Liver (tissue), 9 donors: Measurements from ENCODE around the gene SVEP1. TPM values are rescaled to one million over a fixed set of nuclear protein-coding genes. Genes with fewer than 3 reads are reported as not detected.
"Not testable (repeated sequence)": the region's sequence is repeated elsewhere in the genome, so short reads cannot be mapped to it uniquely, and the experiment has no call there.

Experiments used
- DNase-seq: peaks from one replicate; pipeline ENCODE4 v3.0.0-alpha.2; 2017; ENCODE audit warnings: low spot score
- H3K27ac ChIP-seq, 2 donors: one replicate each; pipeline ENCODE4 v1.7.0; 2013; ENCODE audit warnings: inconsistent platforms in 2 of 2, low read length in 2 of 2, control low read depth in 1 of 2, low read depth in 1 of 2, mild to moderate bottlenecking in 1 of 2
- H3K27me3 ChIP-seq, 4 donors: one replicate each; pipeline versions ENCODE4 v1.6.1 to v1.7.0; 2013; ENCODE audit warnings: low read length in 3 of 4, inconsistent platforms in 1 of 4, mild to moderate bottlenecking in 1 of 4, moderate library complexity in 1 of 4; ENCODE audit not compliant: control insufficient read depth in 4 of 4, insufficient read depth in 4 of 4
- H3K36me3 ChIP-seq, 4 donors: one replicate each; pipeline versions ENCODE4 v1.6.1 to v1.7.0; 2013; ENCODE audit warnings: low read length in 3 of 4, mild to moderate bottlenecking in 3 of 4, low read depth in 1 of 4, moderate library complexity in 1 of 4; ENCODE audit not compliant: control insufficient read depth in 4 of 4, insufficient read depth in 3 of 4
- H3K4me1 ChIP-seq, 4 donors: one replicate each; pipeline versions ENCODE4 v1.6.1 to v1.7.0; 2013; ENCODE audit warnings: low read length in 3 of 4, mild to moderate bottlenecking in 3 of 4, moderate library complexity in 1 of 4; ENCODE audit not compliant: control insufficient read depth in 4 of 4, insufficient read depth in 4 of 4
- H3K4me3 ChIP-seq, 3 donors: one replicate each; pipeline versions ENCODE4 v1.6.1 to v1.7.0; 2013; ENCODE audit warnings: low read length in 3 of 3, control low read depth in 1 of 3, low read depth in 1 of 3, mild to moderate bottlenecking in 1 of 3
- H3K9ac ChIP-seq, 2 donors: one replicate each; pipeline ENCODE4 v1.7.0; 2013; ENCODE audit warnings: low read length in 2 of 2, mild to moderate bottlenecking in 2 of 2, moderate library complexity in 2 of 2, control low read depth in 1 of 2, low read depth in 1 of 2
- H3K9me3 ChIP-seq, 4 donors: one replicate each; pipeline versions ENCODE4 v1.6.1 to v1.7.0; 2013; ENCODE audit warnings: low read length in 3 of 4; ENCODE audit not compliant: control insufficient read depth in 4 of 4
- CTCF ChIP-seq: fragments of 150-350 bp; IDR thresholded peaks from 2 replicates; pipeline ENCODE4 v1.5.1; 2017; ENCODE audit warnings: improper control_type of control experiment, low read depth, low read length; ENCODE audit not compliant: missing input control
- EGR1 ChIP-seq, 2 donors: IDR thresholded peaks; 2 replicates each; pipeline ENCODE4 v1.6.1; 2016 to 2018; ENCODE audit warnings: antibody characterized with exemption in 2 of 2, low read depth in 2 of 2
- FOXA2 ChIP-seq: IDR thresholded peaks from 2 replicates; pipeline ENCODE4 v1.6.1; 2016; ENCODE audit warnings: antibody characterized with exemption
- GABPA ChIP-seq, 2 donors: IDR thresholded peaks in 1 of 2; conservative IDR thresholded peaks in 1 of 2; 2 replicates each; pipeline ENCODE4 v1.6.1; 2016; ENCODE audit warnings: antibody characterized with exemption in 2 of 2, mild to moderate bottlenecking in 1 of 2, moderate library complexity in 1 of 2
- HNF4A ChIP-seq, 2 donors: conservative IDR thresholded peaks; 2 replicates each; pipeline ENCODE4 v1.6.1; 2016; ENCODE audit warnings: antibody characterized with exemption in 2 of 2, mild to moderate bottlenecking in 2 of 2
- HNF4G ChIP-seq: IDR thresholded peaks from 2 replicates; pipeline ENCODE4 v1.6.1; 2016; ENCODE audit warnings: antibody characterized with exemption
- JUND ChIP-seq, 2 donors: IDR thresholded peaks; 2 replicates each; pipeline ENCODE4 v1.6.1; 2016; ENCODE audit warnings: antibody characterized with exemption in 2 of 2
- NR2F2 ChIP-seq: IDR thresholded peaks from 2 replicates; pipeline ENCODE4 v1.6.1; 2016; ENCODE audit warnings: antibody characterized with exemption
- RAD21 ChIP-seq, 2 donors: IDR thresholded peaks; 2 replicates each; pipeline ENCODE4 v1.6.1; 2016; ENCODE audit warnings: antibody characterized with exemption in 2 of 2, mild to moderate bottlenecking in 2 of 2
- RXRA ChIP-seq, 2 donors: IDR thresholded peaks; 2 replicates each; pipeline ENCODE4 v1.6.1; 2017 to 2018; ENCODE audit warnings: antibody characterized with exemption in 2 of 2, mild to moderate bottlenecking in 1 of 2
- SP1 ChIP-seq: IDR thresholded peaks from 2 replicates; pipeline ENCODE4 v1.6.1; 2018; ENCODE audit warnings: antibody characterized with exemption, mild to moderate bottlenecking
- TAF1 ChIP-seq: conservative IDR thresholded peaks from 2 replicates; pipeline ENCODE4 v1.6.1; 2016; ENCODE audit warnings: antibody characterized with exemption, mild to moderate bottlenecking
- YY1 ChIP-seq: IDR thresholded peaks from 2 replicates; pipeline ENCODE4 v1.6.1; 2016; ENCODE audit warnings: antibody characterized with exemption, mild to moderate bottlenecking
- WGBS: extraction: QIAGEN DNeasy Blood & Tissue Kit; methylation state at CpG from one replicate; pipeline ENCODE4 v1.1.7; 2013; 5-methylcytosine and 5-hydroxymethylcytosine counted together
- polyA plus RNA-seq, 2 donors: library from polyadenylated mRNA; stranded (reverse) in 1 of 2; unstranded in 1 of 2; fragments of 200-250 nt in 1 of 2; fragments of >200 nt in 1 of 2; fragmentation: Nextera tagmentation in 1 of 2; extraction: Ambion mirVana in 1 of 2; gene quantifications; one replicate each; pipeline versions ENCODE4 v1.2.1 to v1.2.3, GENCODE V29; 2013 to 2015
- total RNA-seq, 2 donors: library from RNA; depleted of rRNA; stranded (reverse); fragments of >200 nt; gene quantifications; one replicate each; pipeline ENCODE4 v1.2.3, GENCODE V29; 2014
- TF ChIP-seq, protein P1 (sequence below): IDR thresholded peaks from 2 replicates; pipeline ENCODE4 v1.6.1; 2016; ENCODE audit warnings: antibody characterized with exemption, mild to moderate bottlenecking
- TF ChIP-seq, protein P2 (sequence below): IDR thresholded peaks from 2 replicates; pipeline ENCODE4 v1.6.1; 2016; ENCODE audit warnings: antibody characterized with exemption
- donor health status: healthy.
- donor health status: healthy.
- donor health status: healthy.
- donor health status: healthy.
- donor health status: healthy.

The SVEP1 gene
- total and polyA plus RNA-seq, 4 donors: 0.58 to 7.5 (median 1.8) TPM

DNA sequence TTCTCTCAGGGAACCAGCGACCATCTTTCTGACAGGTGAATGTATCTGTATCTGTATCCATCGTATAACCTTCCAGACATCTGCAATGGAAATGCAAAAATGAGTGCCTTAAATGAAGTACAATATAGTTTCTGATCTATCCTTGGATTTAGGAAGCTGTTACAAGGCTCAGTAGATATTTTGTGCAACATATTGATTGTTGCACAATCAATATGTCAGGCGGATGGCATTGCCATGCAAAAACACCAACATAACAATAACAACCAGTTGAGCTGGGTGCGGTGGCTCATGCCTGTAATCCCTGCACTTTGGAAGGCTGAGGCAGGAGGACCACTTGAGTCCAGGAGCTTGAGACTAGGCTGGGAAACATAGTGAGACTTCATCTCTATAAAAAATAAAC lies 175.1 kb downstream of the SVEP1 start:
- 75% methylated on average over 4 of the region's 4 CpGs for WGBS
- DNase-seq: no peak
- no peak overlapping the region for H3K4me3 ChIP-seq
- no peak for TF ChIP-seq HNF4G
- TF ChIP-seq RAD21 (IDR thresholded peaks at IDR 0.05): no peak
- no peak for TF ChIP-seq JUND (IDR thresholded peaks at IDR 0.05)
- TF ChIP-seq, protein P1, sequence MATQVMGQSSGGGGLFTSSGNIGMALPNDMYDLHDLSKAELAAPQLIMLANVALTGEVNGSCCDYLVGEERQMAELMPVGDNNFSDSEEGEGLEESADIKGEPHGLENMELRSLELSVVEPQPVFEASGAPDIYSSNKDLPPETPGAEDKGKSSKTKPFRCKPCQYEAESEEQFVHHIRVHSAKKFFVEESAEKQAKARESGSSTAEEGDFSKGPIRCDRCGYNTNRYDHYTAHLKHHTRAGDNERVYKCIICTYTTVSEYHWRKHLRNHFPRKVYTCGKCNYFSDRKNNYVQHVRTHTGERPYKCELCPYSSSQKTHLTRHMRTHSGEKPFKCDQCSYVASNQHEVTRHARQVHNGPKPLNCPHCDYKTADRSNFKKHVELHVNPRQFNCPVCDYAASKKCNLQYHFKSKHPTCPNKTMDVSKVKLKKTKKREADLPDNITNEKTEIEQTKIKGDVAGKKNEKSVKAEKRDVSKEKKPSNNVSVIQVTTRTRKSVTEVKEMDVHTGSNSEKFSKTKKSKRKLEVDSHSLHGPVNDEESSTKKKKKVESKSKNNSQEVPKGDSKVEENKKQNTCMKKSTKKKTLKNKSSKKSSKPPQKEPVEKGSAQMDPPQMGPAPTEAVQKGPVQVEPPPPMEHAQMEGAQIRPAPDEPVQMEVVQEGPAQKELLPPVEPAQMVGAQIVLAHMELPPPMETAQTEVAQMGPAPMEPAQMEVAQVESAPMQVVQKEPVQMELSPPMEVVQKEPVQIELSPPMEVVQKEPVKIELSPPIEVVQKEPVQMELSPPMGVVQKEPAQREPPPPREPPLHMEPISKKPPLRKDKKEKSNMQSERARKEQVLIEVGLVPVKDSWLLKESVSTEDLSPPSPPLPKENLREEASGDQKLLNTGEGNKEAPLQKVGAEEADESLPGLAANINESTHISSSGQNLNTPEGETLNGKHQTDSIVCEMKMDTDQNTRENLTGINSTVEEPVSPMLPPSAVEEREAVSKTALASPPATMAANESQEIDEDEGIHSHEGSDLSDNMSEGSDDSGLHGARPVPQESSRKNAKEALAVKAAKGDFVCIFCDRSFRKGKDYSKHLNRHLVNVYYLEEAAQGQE: no peak
- TF ChIP-seq RXRA (IDR thresholded peaks at IDR 0.05): no peak
- TF ChIP-seq NR2F2: no peak
- TF ChIP-seq YY1: no peak
- no peak for TF ChIP-seq GABPA (IDR thresholded peaks at IDR 0.05 in 1 of 2, conservative IDR thresholded peaks at IDR 0.05 in 1 of 2)
- TF ChIP-seq HNF4A (conservative IDR thresholded peaks at IDR 0.05): no peak
- no peak for TF ChIP-seq EGR1 (IDR thresholded peaks at IDR 0.05; ENCODE audit: low read depth in 2 of 2)
- no peak for TF ChIP-seq FOXA2
- TF ChIP-seq SP1: no peak
- TF ChIP-seq, protein P2, sequence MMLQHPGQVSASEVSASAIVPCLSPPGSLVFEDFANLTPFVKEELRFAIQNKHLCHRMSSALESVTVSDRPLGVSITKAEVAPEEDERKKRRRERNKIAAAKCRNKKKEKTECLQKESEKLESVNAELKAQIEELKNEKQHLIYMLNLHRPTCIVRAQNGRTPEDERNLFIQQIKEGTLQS: no peak
- no peak for TF ChIP-seq CTCF
- TF ChIP-seq TAF1: no peak
- H3K36me3 ChIP-seq: peaks cover 0 to 2% (median 0%) of the 10 kb centered on the region in 4 donors
- H3K9me3 ChIP-seq: no peaks in the 10 kb centered on the region
- no peaks in the 10 kb centered on the region for H3K27me3 ChIP-seq
- H3K27ac ChIP-seq: no peak overlapping the region
- no peak overlapping the region for H3K9ac ChIP-seq
- peaks cover 0 to 20% (median 5%) of the 10 kb centered on the region in 4 donors for H3K4me1 ChIP-seq

DNA sequence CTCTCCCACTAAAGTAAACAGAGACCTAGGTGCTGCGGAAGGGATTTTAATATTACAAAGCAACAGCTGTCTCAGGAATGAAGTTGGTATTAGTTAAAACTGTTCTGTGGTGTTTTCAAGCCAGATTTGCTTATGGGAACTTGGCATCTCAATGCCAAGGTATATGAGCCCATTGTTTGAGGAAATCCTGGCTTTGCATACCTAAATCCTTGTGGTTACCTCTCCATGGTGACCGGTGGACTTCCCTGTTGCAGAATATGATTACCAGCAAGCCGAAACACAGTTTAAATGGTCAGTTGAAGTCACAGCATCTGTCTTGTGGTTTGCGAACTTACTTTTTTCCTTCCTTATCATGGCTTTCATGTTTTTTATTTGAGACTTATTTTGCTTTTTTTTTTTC lies 179.6 kb downstream of the SVEP1 start:
- Histone ChIP-seq H3K36me3 (no peaks in the 10 kb centered on the region), H3K4me3 (no peak overlapping the region), H3K27ac (no peak overlapping the region), H3K27me3 (no peaks in the 10 kb centered on the region), H3K9ac (no peak overlapping the region), H3K4me1 (peaks cover 0 to 7% (median 2%) of the 10 kb centered on the region in 4 donors), H3K9me3 (no peaks in the 10 kb centered on the region)
- no peak for DNase-seq
- WGBS: 92% methylated on average over 4 of the region's 4 CpGs
- TF ChIP-seq TAF1: no peak
- no peak for TF ChIP-seq HNF4G
- no peak for TF ChIP-seq CTCF

GRCh38 chr9:110398992-110399391 lies 180.5 kb downstream of the SVEP1 start:
- not testable (repeated sequence) for H3K36me3 ChIP-seq, H3K9me3 ChIP-seq, H3K9ac ChIP-seq, H3K4me1 ChIP-seq, DNase-seq, H3K27ac ChIP-seq, H3K27me3 ChIP-seq, H3K4me3 ChIP-seq
- WGBS: 95% methylated on average over 1 of the region's 2 CpGs
